Esophagus squamous epithelium (tissue), 4 donors: Measurements from ENCODE around the gene MPIG6B.

ENCODE experiments used
- POLR2A ChIP-seq, 4 donors: fragments of 450-650 bp; IDR thresholded peaks; one replicate each; pipeline ENCODE4 v1.6.1; 2017; ENCODE audit warnings: antibody characterized with exemption in 4 of 4, mild to moderate bottlenecking in 4 of 4, moderate library complexity in 3 of 4
- TF ChIP-seq, protein P1 (sequence below), 6 experiments: fragments of 450-650 bp in 4 of 6; fragments of 200-600 bp in 2 of 6; sonication (generic) in 2 of 6; IDR thresholded peaks; one replicate each; pipeline ENCODE4 v1.5.1; 2016 to 2019; ENCODE audit warnings: antibody characterized with exemption in 6 of 6, mild to moderate bottlenecking in 4 of 6, moderate library complexity in 4 of 6

DNA sequence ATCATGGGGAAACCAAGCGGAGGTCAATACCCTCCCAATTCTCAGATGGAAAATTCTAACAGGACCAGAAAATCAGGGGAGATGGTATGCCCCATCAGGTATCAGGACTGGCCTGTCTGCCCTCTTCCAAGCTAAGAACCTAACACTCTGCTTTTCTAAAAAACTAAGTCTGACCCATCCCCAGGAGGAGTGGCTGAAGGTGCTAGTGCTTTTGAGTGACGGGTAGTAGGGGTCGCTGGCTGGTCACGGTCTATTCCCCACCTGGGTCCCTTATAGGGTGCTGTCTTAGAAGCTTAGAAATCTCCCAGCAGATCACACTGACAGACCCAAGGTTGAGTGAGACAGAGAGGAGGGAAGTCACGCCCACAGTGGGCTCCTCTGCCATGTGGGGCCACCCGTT lies 29.6 kb upstream of the MPIG6B start:
- TF ChIP-seq, protein P1, sequence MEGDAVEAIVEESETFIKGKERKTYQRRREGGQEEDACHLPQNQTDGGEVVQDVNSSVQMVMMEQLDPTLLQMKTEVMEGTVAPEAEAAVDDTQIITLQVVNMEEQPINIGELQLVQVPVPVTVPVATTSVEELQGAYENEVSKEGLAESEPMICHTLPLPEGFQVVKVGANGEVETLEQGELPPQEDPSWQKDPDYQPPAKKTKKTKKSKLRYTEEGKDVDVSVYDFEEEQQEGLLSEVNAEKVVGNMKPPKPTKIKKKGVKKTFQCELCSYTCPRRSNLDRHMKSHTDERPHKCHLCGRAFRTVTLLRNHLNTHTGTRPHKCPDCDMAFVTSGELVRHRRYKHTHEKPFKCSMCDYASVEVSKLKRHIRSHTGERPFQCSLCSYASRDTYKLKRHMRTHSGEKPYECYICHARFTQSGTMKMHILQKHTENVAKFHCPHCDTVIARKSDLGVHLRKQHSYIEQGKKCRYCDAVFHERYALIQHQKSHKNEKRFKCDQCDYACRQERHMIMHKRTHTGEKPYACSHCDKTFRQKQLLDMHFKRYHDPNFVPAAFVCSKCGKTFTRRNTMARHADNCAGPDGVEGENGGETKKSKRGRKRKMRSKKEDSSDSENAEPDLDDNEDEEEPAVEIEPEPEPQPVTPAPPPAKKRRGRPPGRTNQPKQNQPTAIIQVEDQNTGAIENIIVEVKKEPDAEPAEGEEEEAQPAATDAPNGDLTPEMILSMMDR (IDR thresholded peaks at IDR 0.05): no peak
- no peak for TF ChIP-seq POLR2A (IDR thresholded peaks at IDR 0.05)
